SU-DHL-6 (cell line): Measurements from ENCODE around the gene CLIC6.

Experiments
- CTCF ChIP-seq: fragments of 200-600 bp; sonication (generic); IDR thresholded peaks from one replicate; pipeline ENCODE4 v1.5.1; 2017; ENCODE audit warnings: antibody characterized with exemption, mild to moderate bottlenecking, low read length, moderate library complexity; ENCODE audit not compliant: insufficient read depth, poor library complexity, severe bottlenecking
- EZH2phosphoT487 ChIP-seq: fragments of 200-600 bp; sonication (generic), shearing (Covaris generic); conservative IDR thresholded peaks from 2 replicates; pipeline ENCODE4 v1.6.1; 2018; ENCODE audit warnings: mild to moderate bottlenecking, antibody characterized with exemption, low read length, moderate library complexity, mixed read lengths

- TF ChIP-seq CTCF (no peak), EZH2phosphoT487 (no peak)
Observed at GRCh38 chr21:34704119-34704518, 35.3 kb downstream of the CLIC6 start.
